Measurements from ENCODE around the gene SLC26A8.

Gene SLC26A8

GRCh38 chr6:35894776-35895175, 129.7 kb downstream of the SLC26A8 start:
- no peak for DNase-seq (ENCODE audit: low read depth)

More at GRCh38 chr6:35894776-35895175, 129.7 kb downstream of the SLC26A8 start:
- no peak overlapping the region for H3K4me3 ChIP-seq (ENCODE audit: control insufficient read depth, low read depth, low read length)
- TF ChIP-seq CTCF (IDR thresholded peaks at IDR 0.05; ENCODE audit: control insufficient read depth, insufficient read depth, low read depth, low read length, missing control alignments), result no peak

All from AG09309 (cell line).